IPS DF 19.7 (cell line): ENCODE data around the gene AZIN2.
"Not testable (repeated sequence)": the region's sequence is repeated elsewhere in the genome, so short reads cannot be mapped to it uniquely, and the experiment has no call there.

Source experiments
- DNase-seq: peaks from one replicate; pipeline ENCODE4 v3.0.0-alpha.2; 2013; ENCODE audit warnings: low read depth, low spot score

AZIN2 gene

DNA sequence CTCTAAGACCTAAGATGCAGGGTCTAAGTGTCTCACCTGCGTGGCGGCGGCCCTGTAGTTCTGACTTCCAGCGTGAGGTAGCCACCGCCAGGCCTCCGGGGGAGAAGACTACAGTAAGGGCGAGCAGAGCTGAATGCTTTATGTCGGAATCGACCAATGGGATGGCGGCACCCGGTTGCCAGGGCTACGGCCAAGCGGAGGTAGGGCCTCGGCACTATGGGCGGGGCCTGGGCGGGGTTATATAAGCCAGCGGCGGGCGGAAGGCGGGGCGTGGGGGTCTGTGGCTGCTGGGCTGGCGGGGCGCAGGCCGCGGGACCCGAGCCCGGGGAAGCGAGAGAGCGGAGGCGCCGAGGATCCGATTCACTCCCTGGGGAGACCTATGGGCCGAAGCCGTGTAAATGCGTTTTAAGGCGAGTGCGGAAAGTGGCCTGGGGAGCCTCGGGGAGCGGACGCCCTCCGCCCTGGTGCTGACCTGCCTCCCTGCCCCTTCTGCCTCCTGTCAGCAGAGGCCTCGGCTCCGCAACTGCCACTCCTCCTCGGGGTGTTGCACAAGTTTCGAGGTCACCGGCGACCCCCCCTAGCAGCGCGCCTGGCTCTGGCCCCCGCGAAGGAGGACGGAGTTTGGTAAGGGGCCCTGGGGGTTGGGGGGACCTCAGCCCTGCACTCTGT, at the start of gene AZIN2:
Gene AZIN2 (plus strand): TSS at position 269 of the 669 bp plus-strand sequence. CDS start 1,097 bp downstream, outside the sequence.
- DNase-seq, result no peak

GRCh38 chr1:33031506-33031905, 49.4 kb upstream of the AZIN2 start:
- DNase-seq, result no peak

- DNase-seq, result no peak
Observed at GRCh38 chr1:33032126-33032869, 48.7 kb upstream of the AZIN2 start.

DNA sequence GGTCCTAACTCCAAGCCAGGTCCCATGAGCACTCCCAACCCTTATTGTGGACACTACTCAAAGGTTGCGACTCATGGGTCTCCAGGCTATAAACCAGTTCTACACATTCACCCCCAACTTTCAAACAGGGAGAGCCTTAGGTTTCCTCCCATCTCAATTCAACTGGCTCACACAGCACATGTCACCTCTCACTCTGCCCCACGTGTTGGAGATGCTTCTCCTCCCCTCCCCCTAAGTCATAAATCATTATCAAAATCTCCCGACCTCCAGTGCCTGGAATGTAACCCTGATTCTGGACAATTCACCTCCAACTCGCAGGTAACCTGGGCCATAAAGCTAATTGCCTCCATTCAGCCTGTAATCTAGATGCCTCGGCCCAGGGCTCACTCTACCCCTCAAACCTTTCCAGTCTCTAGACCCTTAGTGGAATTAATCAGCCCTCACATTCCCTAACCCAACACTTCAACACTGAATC, 44.9 kb upstream of the AZIN2 start:
- no peak for DNase-seq

DNA sequence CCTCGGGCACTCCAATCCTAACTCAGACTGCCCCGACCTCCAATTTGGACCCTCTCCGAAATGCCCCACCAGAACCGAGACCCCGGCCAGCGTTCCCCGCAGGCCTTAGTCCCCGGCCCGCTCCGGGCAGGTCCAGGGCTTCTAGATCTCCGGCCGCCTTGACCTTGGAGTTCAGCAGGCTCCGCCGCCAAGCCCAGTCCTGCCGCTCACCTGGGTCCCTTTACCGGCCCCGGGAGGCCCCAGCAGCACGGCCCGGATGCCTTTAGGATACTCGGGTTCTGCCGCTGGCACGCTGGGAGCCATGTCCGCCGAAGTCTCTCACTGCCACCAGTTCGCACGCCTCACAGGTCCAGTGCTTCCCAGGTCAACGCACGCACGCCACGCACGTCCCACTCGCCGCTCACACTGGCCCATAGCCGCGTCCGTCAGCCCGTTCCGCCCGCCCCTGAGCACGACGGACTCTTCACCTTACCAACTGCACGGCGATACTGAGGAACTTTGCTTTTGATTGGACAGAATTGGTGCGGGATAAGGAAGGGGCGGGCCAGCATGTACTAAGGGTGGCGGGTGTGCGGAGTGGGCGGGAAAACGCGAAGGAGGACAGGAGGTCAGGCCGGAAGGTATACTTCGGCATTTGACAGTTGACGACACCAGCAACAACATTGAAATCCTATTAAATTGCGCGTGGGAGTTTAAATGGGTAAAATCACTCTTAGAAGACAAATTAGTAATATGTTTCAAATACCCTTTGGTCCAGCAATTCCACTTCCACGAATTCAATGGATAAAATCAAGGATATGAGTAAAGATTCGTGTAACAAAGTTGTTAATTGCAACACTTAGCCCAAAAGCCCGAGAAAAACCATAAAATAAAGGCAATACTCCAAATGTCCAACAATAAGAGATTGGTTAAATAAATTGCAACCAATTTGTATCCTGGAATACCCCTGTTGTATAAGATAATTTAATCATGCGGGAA, 44.1 kb upstream of the AZIN2 start, which contains the start of gene AK2:
Gene AK2 (minus strand): TSS at position 358 of the 978 bp plus-strand sequence. CDS start 55 bp downstream, at position 303.
- peak; percentile 97 for DNase-seq

- no peak for DNase-seq
Observed at GRCh38 chr1:33039840-33040239, 41.1 kb upstream of the AZIN2 start.

DNA sequence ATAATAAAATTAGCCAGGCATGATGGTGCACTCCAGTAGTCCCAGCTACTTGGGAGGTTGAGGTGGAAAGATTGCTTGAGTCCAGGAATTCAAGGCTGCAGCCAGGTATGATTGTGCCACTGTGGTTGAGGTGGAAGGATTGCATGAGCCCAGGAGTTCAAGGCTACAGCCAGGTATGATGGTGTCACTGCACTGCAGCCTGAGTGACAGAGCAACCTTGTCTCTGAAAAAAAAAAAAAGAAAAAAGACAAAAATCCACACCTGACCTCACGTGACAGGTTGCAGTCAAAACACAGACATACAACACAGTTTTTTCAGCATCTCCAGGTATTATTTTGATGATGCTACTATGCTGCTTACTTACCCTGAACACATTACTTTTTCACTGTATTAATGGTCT, 39.9 kb upstream of the AZIN2 start:
- DNase-seq, result no peak

DNA sequence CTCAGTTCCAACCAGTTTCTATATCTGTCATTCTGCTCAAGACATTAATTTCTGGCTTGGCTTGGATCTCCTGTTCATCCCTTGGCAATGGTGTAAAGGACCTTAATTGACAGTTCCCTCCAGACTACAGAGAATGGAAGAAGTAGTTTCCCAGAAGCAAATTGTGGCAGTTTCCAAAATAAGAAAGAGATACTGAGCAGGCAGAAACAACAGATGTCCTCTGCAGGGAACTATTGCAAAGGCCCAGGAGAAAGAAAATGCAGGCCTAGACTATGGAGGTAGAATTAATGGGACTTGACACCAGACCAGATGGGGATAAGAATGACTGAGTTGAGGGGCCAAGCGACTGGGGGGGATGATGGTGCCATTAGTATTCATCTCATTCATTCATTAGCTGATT, 38.1 kb upstream of the AZIN2 start:
- no peak for DNase-seq

- DNase-seq, result no peak
Observed at GRCh38 chr1:33043267-33044092, 37.5 kb upstream of the AZIN2 start.

GRCh38 chr1:33045246-33045645, 35.7 kb upstream of the AZIN2 start:
- DNase-seq, result no peak

DNA sequence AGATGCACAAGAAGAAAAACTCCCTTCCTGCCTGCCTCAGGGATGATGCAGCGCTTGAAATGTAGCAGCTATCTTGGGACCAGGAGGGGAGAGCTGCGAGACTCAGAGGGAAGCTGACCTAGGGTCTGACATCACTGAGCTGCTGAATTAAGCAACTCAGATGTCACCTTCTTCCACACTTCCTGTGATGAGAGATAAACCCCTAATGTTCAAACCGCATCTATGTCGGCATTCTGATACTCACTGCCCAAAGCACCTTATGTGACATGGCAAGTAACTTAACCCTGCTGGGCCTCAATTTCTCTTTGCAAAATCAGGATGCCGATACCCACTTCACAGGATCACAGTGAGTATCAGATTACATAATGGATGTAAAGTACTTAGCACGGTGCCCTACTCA, 35.1 kb upstream of the AZIN2 start:
- no peak for DNase-seq

DNA sequence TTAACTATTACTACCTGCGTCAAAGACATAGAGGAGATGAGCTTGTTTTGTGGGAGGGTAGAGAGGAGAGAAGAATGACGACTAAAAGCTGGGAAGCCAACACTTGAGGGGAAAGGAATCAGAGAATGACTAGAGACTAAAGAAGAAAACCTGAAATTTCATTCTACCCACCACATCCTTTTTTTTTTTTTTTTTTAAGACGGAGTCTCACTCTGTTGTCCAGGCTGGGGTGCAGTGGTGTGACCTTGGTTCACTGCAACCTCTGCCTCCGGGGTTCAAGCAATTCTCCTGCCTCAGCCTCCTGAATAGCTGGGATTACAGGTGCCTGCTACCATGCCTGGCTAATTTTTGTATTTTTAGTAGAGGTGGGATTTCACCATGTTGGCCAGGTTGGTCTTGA, 34.7 kb upstream of the AZIN2 start:
- DNase-seq, result not testable (repeated sequence)

DNA sequence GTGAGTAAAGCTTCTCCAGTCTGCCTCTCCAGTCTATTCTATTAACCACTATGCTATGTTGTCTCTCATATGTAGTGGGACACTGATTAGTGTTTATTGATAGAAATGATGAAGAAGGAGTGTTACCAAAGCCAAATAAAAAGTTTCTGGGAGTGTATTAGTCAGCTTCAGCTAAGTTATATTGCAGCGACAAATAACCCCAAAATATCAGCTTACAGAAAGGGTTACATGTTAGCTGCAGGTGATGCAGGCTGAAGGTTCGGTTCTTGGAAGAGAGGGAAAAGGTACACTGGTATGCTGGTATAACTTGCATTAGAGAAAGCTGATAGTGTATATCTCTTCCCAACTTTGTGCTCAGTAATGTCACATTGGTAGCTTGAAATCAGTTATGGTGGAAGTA, 33.7 kb upstream of the AZIN2 start:
- no peak for DNase-seq

- DNase-seq, result no peak
Observed at GRCh38 chr1:33047839-33048305, 33.1 kb upstream of the AZIN2 start.

- no peak for DNase-seq
Observed at GRCh38 chr1:33048426-33048825, 32.5 kb upstream of the AZIN2 start.

DNA sequence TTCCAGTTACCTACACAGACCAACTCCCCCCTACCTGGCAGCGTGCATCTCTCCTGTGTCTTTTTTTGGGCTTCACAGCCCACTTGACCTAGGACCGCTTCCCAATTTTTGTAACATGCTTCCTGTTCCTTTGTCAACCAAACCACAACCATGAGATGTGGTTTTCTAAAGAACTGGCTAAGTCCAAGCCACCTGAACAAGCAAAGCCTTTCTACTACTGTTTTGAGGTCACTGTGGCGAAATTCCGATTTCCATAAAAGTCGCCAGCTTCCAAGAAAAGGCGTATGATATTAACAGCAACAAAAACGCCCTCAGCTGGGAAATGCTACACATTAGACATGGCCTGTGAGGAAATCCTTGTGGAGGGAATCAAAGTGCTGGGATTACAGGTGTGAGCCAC, 31.6 kb upstream of the AZIN2 start:
- no peak for DNase-seq

DNA sequence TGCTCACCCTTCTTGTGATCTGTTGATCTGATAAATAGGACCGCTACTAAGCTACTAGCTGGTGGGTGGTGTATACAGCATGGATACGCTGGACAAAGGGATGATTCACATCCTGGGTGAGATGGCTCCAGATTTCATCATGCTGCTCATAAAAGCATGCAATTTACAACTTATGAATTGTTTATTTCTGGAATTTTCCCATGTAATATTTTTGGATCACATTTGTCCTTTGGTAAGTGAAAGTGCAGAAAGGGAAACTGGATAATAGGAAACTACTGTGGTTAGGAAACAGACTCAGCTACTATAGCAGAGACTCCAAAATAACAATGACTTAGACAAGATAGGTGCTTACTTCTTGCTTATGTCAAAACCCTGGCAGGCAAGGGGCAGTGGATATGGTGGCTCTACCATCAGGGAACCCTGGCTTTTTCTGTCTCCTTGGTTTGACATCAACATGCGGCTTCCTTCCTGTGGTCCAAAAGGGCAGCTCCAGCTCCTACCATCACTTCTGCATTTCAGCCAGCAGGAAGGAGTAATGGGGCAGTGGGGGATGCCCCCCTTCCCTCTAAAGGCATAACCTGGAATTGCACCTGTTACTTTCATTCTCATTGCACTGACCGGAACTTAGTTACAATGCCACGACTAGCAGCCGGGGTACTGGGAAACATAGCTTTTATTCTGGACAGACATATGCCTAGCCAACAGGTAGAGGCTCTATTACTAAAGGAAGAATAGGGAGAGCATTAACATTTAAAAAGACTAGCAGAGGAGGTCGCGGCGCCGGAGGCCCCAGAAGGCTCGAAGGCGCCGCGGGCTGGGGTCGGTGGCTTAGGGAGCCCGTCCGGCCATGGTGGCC, 30.5 kb upstream of the AZIN2 start:
- DNase-seq, result no peak

DNA sequence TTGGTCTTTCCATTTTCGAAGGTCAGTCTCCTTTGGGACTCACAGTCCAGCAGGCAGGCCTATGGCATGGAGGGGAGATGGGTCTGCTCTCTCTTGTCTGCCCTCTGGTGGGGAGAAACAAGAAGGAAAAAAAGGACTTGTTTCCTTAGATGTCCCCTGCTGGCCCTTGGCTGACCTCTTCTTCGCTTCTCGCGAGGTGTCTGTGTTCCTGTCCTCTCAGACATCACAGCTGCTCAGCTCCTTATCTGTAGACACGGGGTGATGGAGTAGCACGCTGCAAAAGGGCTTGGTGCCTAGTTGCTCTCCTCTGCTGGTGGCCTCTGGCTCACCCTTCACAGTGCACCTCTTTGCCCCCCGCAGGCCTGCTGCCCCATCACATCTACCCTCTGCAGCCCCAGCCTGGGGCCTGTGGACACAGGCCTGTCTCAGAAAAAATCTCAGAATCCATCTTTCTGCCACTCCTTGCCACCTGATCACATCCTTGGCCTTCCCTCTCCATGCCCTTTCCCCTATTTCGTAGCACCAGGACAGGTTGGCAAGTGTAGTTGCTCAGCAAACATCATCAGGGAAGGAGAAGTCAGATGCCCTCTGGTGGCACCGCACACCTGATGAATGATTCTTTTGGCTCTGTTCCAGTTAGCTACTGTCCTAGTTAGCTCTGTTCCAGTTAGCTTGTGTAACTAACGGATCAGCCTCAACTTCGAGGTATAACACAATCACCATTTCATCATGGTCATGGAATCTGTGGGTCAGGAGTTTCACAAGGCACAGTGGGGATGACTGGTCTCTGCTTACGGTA, 25.5 kb upstream of the AZIN2 start:
- peak; percentile 75 for DNase-seq

DNA sequence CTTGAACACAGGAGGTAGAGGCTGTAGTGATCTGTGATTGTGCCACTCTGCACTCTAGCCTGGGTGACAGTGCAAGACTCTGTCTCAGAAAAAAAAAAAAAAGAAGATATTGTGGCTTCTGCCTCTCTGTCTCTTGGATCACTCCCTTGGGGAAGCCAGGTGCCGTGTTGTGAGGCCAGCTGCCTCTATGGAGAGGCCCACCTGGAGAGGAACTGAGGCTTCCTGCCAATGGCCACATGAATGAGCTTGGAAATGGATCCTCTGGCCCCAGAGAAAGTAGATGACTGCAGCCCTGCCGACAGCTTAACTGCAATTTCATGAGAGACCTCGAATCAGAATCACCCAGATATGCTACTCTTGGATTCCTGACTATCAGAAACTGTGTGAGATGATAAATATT, 24.5 kb upstream of the AZIN2 start:
- no peak for DNase-seq
